Right kidney (tissue), 1 donor: ENCODE results near the gene TENT5C.

Experiments used
- DNase-seq: peaks from one replicate; pipeline ENCODE4 v3.0.0-alpha.2; 2016

The TENT5C gene

GRCh38 chr1:117572546-117572945 lies 33.3 kb upstream of the TENT5C start:
- DNase-seq: no peak

GRCh38 chr1:117573386-117574023 lies 32.3 kb upstream of the TENT5C start:
- DNase-seq: no peak

DNA sequence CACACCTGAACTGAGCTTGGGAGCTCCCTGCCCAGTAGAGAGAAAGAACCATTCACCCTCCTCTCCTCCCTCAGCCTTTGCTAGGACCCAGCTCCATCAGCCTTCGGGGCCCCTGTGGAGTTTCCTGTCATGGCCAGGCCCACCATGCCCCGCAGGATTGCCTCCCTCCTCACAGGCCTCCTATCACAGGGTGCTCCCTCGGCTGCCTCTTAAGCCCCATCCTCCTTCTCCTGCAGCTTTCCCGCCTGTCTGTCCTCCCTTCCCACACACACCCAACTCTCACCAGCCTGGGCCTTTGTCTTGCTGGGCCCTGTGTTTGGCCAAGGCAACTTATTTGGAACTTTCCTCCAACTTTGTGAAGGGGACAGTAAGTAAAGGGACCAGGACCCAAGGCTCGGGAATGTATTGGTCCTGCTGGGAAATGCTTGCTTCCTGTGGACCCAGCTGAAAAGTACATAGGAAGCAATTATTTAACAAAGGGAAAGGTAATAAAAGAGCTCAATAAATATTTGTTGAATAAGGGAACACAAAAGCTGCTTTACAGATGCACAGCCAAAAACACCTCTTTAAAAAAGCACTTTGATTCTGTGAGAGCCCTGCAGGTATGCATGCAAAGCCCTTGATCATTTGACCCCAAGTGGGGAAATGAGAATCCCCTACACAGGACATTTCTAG lies 31.6 kb upstream of the TENT5C start:
- DNase-seq: no peak

DNA sequence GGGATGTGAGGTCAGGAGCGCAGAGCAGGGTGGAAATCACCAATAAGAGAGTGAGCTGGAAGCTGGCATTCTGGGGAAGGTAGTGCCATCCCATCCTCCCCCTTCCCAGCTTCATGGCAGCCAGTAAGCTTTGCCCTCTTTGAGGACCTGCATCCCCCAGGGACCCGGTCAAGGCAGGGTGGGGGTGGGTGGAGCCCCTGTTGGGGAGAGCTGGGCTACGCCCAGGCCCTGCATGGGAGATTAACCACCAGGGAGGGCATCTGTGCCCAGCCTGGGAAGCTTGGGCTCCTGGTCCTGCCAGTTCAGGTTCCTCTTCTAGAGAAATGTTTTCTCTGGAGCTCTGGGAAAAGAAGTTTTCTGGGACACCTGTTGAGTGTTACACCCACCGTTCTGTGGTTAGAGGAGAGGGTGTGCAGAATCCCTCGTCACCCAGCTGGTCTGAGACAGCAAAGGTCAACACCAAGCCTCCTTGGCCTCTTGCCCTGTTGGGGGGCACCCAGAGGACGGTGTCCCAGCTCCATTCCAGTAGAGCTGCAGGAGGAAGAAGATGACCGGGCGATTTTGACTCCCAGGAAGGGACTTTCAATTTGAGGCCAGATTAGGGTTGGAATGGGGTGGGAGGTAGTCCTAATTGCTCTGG lies 30.1 kb upstream of the TENT5C start:
- no peak for DNase-seq

DNA sequence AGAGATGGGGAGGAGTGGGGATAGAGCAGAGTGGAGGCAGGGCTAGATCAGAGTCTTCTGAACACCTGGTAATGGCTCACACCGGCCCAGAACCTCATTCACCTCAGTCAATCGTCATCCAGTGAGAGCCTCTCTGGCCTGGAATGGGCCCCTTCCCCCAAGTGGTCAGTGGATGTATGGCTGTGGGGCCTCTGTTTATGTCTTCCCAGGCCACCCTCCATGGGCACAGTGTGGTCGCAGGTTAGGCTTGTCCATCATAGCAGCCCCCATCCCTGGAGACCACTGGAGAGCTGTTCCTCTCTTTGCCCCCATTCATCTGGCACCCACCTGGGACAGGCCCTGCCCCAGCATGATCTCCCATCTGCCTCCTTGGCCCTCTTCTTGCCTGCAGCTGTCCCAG lies 29.6 kb upstream of the TENT5C start:
- no peak for DNase-seq

- no peak for DNase-seq
These were observed 28.5 kb upstream of the TENT5C start for GRCh38 chr1:117577191-117577885.

DNA sequence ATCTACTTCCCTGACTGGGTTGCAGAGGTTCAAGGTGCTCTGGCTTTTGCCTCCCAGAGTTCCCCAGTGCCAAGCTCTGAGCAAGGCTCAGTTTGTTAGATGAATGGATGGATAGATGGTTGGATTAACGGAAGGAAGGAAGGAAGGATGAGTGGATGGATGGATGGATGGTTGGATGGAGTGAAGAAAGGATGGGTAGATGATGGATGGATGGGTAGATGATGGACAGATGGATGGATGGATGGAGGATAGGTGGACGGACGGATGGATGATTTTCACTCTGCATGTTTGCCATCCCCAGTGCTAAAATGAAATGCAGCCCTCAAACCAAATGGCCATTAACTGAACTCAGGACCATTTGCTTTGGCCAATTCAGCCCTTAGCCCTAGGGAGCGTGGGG lies 27.4 kb upstream of the TENT5C start:
- DNase-seq: no peak

DNA sequence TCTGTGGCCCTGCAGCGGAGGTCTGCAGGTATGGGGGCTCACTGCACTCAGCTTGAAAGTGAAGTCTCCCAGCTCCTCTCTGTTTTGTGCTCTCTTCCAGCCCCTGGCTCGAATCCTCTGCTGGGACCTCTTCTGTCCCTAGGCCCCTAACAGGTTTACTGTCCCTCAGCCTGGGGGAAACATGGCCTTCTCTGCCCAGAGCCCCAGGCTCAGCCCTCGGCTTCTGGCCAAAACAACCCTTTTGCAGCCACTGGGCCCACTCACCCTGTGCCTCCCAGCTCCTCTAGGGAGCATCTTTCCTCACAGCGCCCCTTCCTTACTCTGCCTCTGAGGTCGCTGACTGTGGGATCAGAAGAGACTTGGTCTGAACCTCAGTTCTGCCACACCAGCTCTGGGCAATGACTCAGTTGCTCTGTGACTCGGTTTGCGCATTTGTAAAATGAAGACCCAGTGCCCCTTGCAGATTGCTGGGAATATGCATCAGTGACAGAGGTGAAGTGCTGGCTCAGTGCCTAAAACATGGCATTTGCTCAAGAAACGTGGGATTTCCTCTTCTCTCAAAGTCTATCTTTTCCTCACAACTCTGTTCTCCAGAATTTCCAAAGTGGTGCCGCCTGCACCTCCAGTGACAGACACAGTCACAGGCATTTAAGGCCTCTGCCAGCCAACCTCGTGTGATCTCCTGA lies 26.5 kb upstream of the TENT5C start:
- DNase-seq: no peak

DNA sequence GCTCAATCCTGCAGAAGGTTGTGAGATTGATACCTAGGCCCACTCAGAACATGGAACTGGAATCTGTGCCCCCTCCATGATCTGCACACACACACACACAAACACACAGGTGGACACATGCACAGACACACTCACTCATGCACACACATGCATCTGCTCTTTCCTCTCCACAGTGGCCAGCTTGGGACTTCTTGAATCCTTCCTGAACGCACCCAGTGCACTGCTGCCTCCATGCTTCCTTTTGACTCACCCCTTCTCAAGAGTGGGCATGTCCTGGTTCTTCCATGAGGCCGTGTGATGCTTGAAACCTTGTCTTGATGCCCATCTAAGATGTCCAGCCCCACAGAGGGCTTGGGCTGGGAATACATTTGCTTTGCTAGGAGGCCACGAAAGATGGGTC lies 25.4 kb upstream of the TENT5C start:
- no peak for DNase-seq

- no peak for DNase-seq
These were observed 25.0 kb upstream of the TENT5C start for GRCh38 chr1:117580882-117581281.

DNA sequence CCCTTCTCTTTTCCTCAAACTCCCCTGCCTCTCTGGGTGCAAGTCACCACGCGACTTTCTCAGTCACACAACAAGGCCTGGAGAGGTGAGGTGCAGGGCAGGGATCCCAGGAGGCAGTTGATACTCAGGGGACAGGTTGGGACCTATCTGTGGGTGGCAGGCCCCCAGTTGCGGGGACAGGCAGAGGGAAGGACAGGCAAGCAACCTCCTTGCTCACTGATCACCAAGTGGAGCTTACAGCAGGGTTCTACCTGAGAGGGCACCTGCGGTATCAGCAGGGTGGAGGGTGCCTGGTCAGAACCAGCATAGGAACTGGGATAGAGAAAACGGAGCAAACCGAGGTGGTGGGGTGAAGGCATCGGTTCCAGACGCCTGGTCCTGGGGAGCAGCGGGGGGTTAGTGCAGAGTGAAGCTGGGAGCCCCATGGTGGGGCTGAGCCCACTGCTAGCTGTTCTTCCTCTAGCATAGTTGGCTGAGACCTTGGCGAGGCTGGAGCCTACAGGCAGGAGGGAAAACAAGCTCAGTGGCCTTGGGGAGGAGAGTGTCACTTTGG lies 24.4 kb upstream of the TENT5C start:
- DNase-seq: no peak

- no peak for DNase-seq
These were observed 23.4 kb upstream of the TENT5C start for GRCh38 chr1:117582451-117582850.

GRCh38 chr1:117583247-117583646 lies 22.6 kb upstream of the TENT5C start:
- no peak for DNase-seq

- no peak for DNase-seq
These were observed 21.7 kb upstream of the TENT5C start for GRCh38 chr1:117584181-117584580.

- no peak for DNase-seq
These were observed 20.8 kb upstream of the TENT5C start for GRCh38 chr1:117585086-117585485.

GRCh38 chr1:117586337-117586736 lies 19.5 kb upstream of the TENT5C start:
- no peak for DNase-seq

DNA sequence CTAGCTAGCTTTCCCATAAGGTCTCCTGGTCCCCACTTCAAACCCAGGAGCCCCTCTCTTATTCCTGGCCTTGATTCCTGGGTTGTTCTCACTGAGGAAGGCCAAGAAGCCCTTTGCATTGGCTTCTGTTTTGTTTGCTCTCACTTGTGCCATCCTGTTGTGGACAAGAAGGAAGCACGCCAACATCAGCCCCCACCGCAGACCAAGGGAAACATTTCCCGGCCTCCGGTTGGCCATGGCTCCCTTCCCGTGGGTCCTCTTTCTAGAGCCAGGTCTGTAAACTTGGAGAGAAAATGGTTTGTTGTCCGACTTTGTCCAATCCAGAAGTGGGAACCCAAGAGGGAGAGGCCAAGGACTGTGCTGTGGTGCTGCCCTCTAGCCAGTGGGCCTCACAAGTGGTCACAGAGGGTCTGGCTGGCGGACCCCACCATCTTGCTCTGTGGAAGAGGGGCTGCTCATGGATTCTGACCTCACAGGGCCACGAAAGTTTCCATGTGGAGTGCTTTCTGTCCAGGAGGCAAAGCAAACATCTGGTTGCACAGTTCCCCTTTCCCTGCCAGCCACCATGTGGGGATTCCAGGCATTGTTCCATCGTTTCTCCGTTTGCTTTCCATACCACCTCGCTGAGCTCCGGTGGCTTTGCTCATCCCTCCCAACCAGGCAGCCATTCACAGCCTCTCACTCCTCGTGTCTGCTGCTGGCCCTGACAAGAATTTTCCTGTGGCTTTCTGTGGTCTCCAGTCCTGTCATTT lies 18.9 kb upstream of the TENT5C start:
- DNase-seq: no peak

DNA sequence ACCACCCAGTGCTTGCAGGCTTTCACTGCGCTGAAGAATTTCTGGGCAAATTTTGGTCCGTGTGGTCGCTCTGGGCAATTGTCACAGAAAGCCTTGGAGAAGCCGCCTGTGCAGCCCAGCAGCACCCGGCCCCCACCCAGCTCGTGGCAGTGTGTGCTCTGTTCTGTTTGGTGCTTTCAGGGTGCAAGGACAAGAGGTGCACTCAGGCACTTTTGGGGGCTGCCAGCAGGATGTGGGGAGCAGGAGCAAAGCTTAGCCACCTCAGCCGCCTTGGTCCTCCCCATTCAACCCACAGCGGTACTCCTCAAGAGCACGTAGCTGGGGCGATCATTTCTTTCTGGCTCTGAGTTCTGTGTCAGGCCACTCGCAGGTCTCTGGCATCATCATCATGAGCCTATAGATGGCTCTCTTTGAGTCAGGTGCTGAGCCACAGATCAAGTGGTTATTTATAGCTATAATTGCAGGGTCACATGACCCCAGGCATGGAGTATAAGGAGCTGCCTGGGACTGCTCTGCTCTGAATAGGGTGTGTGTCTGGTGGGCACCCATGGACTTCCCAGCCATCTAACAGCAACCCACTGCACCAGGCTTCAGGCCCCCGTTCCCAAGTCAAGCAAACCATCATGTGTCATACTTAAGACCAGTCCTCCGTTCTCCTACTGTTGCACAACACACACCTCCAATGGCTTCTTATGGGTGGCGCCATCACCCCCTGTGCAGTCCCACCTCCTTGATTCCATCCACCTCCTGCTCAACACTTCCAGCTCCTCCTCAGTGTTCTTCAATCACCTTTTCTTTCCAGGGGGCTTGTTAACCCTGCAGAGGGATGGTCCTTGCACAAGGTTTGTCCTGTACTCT lies 18.1 kb upstream of the TENT5C start:
- no peak for DNase-seq

DNA sequence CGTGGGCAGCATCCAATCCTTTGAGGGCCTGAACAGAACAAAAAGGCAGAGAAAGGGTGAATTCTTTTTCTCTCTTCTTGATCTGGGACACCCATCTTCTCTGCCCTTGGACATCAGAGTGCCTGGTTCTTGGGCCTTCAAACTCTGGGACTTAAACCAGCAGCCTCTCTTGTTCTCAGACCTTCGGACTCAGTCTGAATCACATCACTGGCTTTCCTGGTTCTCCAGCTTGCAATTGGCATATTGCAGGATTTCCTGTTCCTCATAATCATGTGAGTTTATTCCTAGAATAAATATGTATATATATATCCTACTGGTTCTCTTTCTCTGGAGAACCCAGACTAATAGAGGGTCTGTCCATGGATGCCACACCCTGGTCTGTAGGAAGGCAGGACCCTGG lies 16.3 kb upstream of the TENT5C start:
- DNase-seq: no peak

DNA sequence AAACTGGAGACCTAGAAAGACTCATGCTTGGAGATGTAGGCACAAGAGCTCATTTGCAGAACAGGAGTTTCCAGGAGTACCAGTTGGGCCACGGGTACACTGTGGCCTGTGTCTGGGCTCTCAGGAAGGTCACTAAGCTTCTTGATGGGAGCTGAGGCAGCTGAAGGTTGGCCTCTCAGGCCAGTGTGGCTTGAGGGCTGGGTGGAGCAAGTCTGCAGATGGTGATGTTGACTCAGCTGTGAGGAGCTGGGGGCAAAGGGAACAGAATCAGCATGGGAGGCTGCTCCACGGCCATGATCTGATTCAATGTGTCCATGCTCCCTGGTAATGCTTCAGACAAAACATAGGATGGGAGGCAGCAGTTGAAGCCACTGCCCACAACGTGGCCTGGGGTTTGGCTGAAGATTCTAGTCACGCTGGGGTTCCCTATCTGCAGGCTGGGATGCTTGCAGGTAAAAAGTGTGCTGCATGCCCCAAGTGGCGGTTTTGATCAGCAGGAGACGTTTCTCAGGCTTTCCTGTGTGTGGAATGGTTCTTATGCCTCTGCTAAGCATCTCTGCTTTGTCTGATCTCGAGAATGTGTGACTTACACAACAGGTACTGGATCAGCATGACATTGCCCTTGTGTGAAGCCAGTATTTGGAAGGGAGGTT lies 15.4 kb upstream of the TENT5C start:
- no peak for DNase-seq
